Activated CD8-positive, alpha-beta T cell treated with anti-CD3 and anti-CD28 coated beads, Interleukin-2, amount 10 ng/mL, durations not matched to agents 7 days and 5 days (primary cell): ENCODE measurements around the gene MACROD2. TPM values are rescaled to one million over a fixed set of nuclear protein-coding genes. Genes with fewer than 3 reads are reported as not detected.

Source experiments
- ATAC-seq: fragments of 150-1000 bp; cut with Tn5 transposase; one replicate; pipeline ENCODE4 v1.10.0; 2021; ENCODE audit warnings: moderate library complexity
- CTCF ChIA-PET: fragments of 350-600 bp; sonication (Branson Sonifier 250); formaldehyde crosslinking; loops from one replicate; lab custom pipeline; 2021; ENCODE audit warnings: antibody characterized with exemption; lab: Charles Lee
- POLR2A ChIA-PET: fragments of 350-600 bp; sonication (Branson Sonifier 250); formaldehyde crosslinking; loops from one replicate; lab custom pipeline; 2021; ENCODE audit warnings: antibody characterized with exemption; lab: Charles Lee
- DNase-seq: peaks from one replicate; pipeline ENCODE4 v3.0.0-alpha.2; 2020
- H3K27ac Mint-ChIP-seq: one replicate; pipeline ENCODE4 v1.8.0; 2021; ENCODE audit warnings: mild to moderate bottlenecking, mixed read lengths
- H3K27me3 Mint-ChIP-seq: one replicate; pipeline ENCODE4 v1.8.0; 2021; ENCODE audit warnings: low read depth, mixed read lengths
- H3K36me3 Mint-ChIP-seq: one replicate; pipeline ENCODE4 v1.8.0; 2021; ENCODE audit warnings: low read depth, mixed read lengths
- H3K4me1 Mint-ChIP-seq: one replicate; pipeline ENCODE4 v1.8.0; 2021; ENCODE audit warnings: low read depth, mixed read lengths
- H3K4me3 Mint-ChIP-seq: one replicate; pipeline ENCODE4 v1.8.0; 2021; ENCODE audit warnings: mild to moderate bottlenecking, mixed read lengths
- H3K9me3 Mint-ChIP-seq: one replicate; pipeline ENCODE4 v1.8.0; 2022; ENCODE audit warnings: mixed read lengths; ENCODE audit not compliant: insufficient read depth
- total RNA-seq, 2 experiments: library from RNA; stranded (reverse); gene quantifications; one replicate each; pipeline ENCODE4 v1.2.3, GENCODE V29; 2021

MACROD2 gene
- total RNA-seq, 2 experiments from 2014 or later = 0.08 TPM; not detected in 1

- no peaks in the 10 kb centered on the region for H3K36me3 Mint-ChIP-seq
- POLR2A ChIA-PET = no interaction called here
- no peak overlapping the region for H3K4me3 Mint-ChIP-seq
- no peak overlapping the region for H3K27ac Mint-ChIP-seq
- DNase-seq (no peak), ATAC-seq (no peak)
- CTCF ChIA-PET = no interaction called here
- no peaks in the 10 kb centered on the region for H3K27me3 Mint-ChIP-seq
- H3K4me1 Mint-ChIP-seq = no peaks in the 10 kb centered on the region
- H3K9me3 Mint-ChIP-seq = peaks cover 5% of the 10 kb centered on the region
Observed at GRCh38 chr20:15564981-15565380, 1569.7 kb downstream of the MACROD2 start.

- ChIA-PET POLR2A (no interaction called here), CTCF (no interaction called here)
- Mint-ChIP-seq H3K4me3 (no peak overlapping the region), H3K4me1 (no peaks in the 10 kb centered on the region), H3K27ac (no peak overlapping the region), H3K9me3 (peaks cover 5% of the 10 kb centered on the region), H3K27me3 (no peaks in the 10 kb centered on the region), H3K36me3 (no peaks in the 10 kb centered on the region)
- ATAC-seq (no peak), DNase-seq (no peak)
Observed at GRCh38 chr20:15565786-15566185, 1570.5 kb downstream of the MACROD2 start.

GRCh38 chr20:15567219-15567618 lies 1571.9 kb downstream of the MACROD2 start:
- ChIA-PET CTCF (no interaction called here), POLR2A (no interaction called here)
- Mint-ChIP-seq H3K4me3 (no peak overlapping the region), H3K27me3 (no peaks in the 10 kb centered on the region), H3K27ac (no peak overlapping the region), H3K9me3 (no peaks in the 10 kb centered on the region), H3K36me3 (no peaks in the 10 kb centered on the region), H3K4me1 (no peaks in the 10 kb centered on the region)
- no peak for ATAC-seq
- no peak for DNase-seq

- CTCF ChIA-PET = no interaction called here
- ATAC-seq (no peak), DNase-seq (no peak)
- Mint-ChIP-seq H3K27ac (no peak overlapping the region), H3K36me3 (no peaks in the 10 kb centered on the region), H3K27me3 (no peaks in the 10 kb centered on the region), H3K9me3 (no peaks in the 10 kb centered on the region), H3K4me3 (no peak overlapping the region), H3K4me1 (no peaks in the 10 kb centered on the region)
- POLR2A ChIA-PET = no interaction called here
Observed at GRCh38 chr20:15570156-15570555, 1574.8 kb downstream of the MACROD2 start.

- DNase-seq (no peak), ATAC-seq (no peak)
- no peaks in the 10 kb centered on the region for H3K4me1 Mint-ChIP-seq
- H3K36me3 Mint-ChIP-seq = no peaks in the 10 kb centered on the region
- H3K4me3 Mint-ChIP-seq = no peak overlapping the region
- POLR2A ChIA-PET = no interaction called here
- H3K9me3 Mint-ChIP-seq = no peaks in the 10 kb centered on the region
- CTCF ChIA-PET = no interaction called here
- H3K27ac Mint-ChIP-seq = no peak overlapping the region
- H3K27me3 Mint-ChIP-seq = no peaks in the 10 kb centered on the region
Observed at GRCh38 chr20:15571056-15571455, 1575.7 kb downstream of the MACROD2 start.

GRCh38 chr20:15575255-15575654 lies 1579.9 kb downstream of the MACROD2 start:
- no peaks in the 10 kb centered on the region for H3K27me3 Mint-ChIP-seq
- CTCF ChIA-PET = no interaction called here
- no peak for ATAC-seq
- no peak for DNase-seq
- H3K4me3 Mint-ChIP-seq = no peak overlapping the region
- H3K36me3 Mint-ChIP-seq = no peaks in the 10 kb centered on the region
- no peaks in the 10 kb centered on the region for H3K9me3 Mint-ChIP-seq
- no peak overlapping the region for H3K27ac Mint-ChIP-seq
- H3K4me1 Mint-ChIP-seq = no peaks in the 10 kb centered on the region
- POLR2A ChIA-PET = no interaction called here

- ChIA-PET POLR2A (no interaction called here), CTCF (no interaction called here)
- Mint-ChIP-seq H3K27me3 (no peaks in the 10 kb centered on the region), H3K4me1 (no peaks in the 10 kb centered on the region), H3K27ac (no peak overlapping the region), H3K4me3 (no peak overlapping the region), H3K9me3 (no peaks in the 10 kb centered on the region), H3K36me3 (no peaks in the 10 kb centered on the region)
- DNase-seq (no peak), ATAC-seq (no peak)
Observed at GRCh38 chr20:15576411-15576810, 1581.1 kb downstream of the MACROD2 start.

- POLR2A ChIA-PET = no interaction called here
- ATAC-seq = no peak
Observed at GRCh38 chr20:15578113-15578512, 1582.8 kb downstream of the MACROD2 start.

GRCh38 chr20:15579688-15580087 lies 1584.4 kb downstream of the MACROD2 start:
- H3K27ac Mint-ChIP-seq = no peak overlapping the region
- H3K27me3 Mint-ChIP-seq = no peaks in the 10 kb centered on the region
- POLR2A ChIA-PET = no interaction called here
- no peak for DNase-seq
- H3K4me1 Mint-ChIP-seq = no peaks in the 10 kb centered on the region
- H3K9me3 Mint-ChIP-seq = no peaks in the 10 kb centered on the region
- H3K36me3 Mint-ChIP-seq = no peaks in the 10 kb centered on the region
- ATAC-seq = no peak
- CTCF ChIA-PET = no interaction called here
- no peak overlapping the region for H3K4me3 Mint-ChIP-seq

More at GRCh38 chr20:15578113-15578512, 1582.8 kb downstream of the MACROD2 start:
- Mint-ChIP-seq H3K4me1 (no peaks in the 10 kb centered on the region), H3K36me3 (no peaks in the 10 kb centered on the region), H3K27me3 (no peaks in the 10 kb centered on the region), H3K27ac (no peak overlapping the region), H3K4me3 (no peak overlapping the region), H3K9me3 (no peaks in the 10 kb centered on the region)
- CTCF ChIA-PET = no interaction called here
- DNase-seq = no peak

- DNase-seq = no peak
- Mint-ChIP-seq H3K4me1 (no peaks in the 10 kb centered on the region), H3K27me3 (no peaks in the 10 kb centered on the region)
Observed at GRCh38 chr20:15582146-15582760, 1586.9 kb downstream of the MACROD2 start.

GRCh38 chr20:15584507-15584906 lies 1589.2 kb downstream of the MACROD2 start:
- Mint-ChIP-seq H3K27me3 (no peaks in the 10 kb centered on the region), H3K36me3 (no peaks in the 10 kb centered on the region), H3K9me3 (no peaks in the 10 kb centered on the region), H3K4me3 (no peak overlapping the region), H3K27ac (no peak overlapping the region), H3K4me1 (no peaks in the 10 kb centered on the region)
- ChIA-PET CTCF (no interaction called here), POLR2A (no interaction called here)
- ATAC-seq (no peak), DNase-seq (no peak)

More at GRCh38 chr20:15582146-15582760, 1586.9 kb downstream of the MACROD2 start:
- ATAC-seq = no peak
- Mint-ChIP-seq H3K36me3 (no peaks in the 10 kb centered on the region), H3K27ac (no peak overlapping the region), H3K4me3 (no peak overlapping the region), H3K9me3 (no peaks in the 10 kb centered on the region)
- ChIA-PET POLR2A (no interaction called here), CTCF (no interaction called here)

GRCh38 chr20:15593081-15593480 lies 1597.8 kb downstream of the MACROD2 start:
- ATAC-seq = no peak

GRCh38 chr20:15594158-15594695 lies 1598.9 kb downstream of the MACROD2 start:
- H3K27ac Mint-ChIP-seq = no peak overlapping the region
- ChIA-PET CTCF (no interaction called here), POLR2A (no interaction called here)
- H3K9me3 Mint-ChIP-seq = no peaks in the 10 kb centered on the region
- no peaks in the 10 kb centered on the region for H3K36me3 Mint-ChIP-seq
- H3K27me3 Mint-ChIP-seq = no peaks in the 10 kb centered on the region
- no peak for DNase-seq
- ATAC-seq = no peak
- H3K4me1 Mint-ChIP-seq = no peaks in the 10 kb centered on the region
- no peak overlapping the region for H3K4me3 Mint-ChIP-seq

More at GRCh38 chr20:15593081-15593480, 1597.8 kb downstream of the MACROD2 start:
- H3K4me3 Mint-ChIP-seq = no peak overlapping the region
- ChIA-PET CTCF (no interaction called here), POLR2A (no interaction called here)
- no peaks in the 10 kb centered on the region for H3K4me1 Mint-ChIP-seq
- DNase-seq = no peak
- no peaks in the 10 kb centered on the region for H3K27me3 Mint-ChIP-seq
- no peak overlapping the region for H3K27ac Mint-ChIP-seq
- no peaks in the 10 kb centered on the region for H3K36me3 Mint-ChIP-seq
- no peaks in the 10 kb centered on the region for H3K9me3 Mint-ChIP-seq
